ENCODE results near the gene MSI2.

GRCh38 chr17:57697197-57697596, 440.9 kb downstream of the MSI2 start:
- no peak for TF ChIP-seq PATZ1 (CRISPR knock-in tag; IDR thresholded peaks at IDR 0.05; ENCODE audit: borderline replicate concordance)
- TF ChIP-seq ZFP3 (CRISPR knock-in tag; IDR thresholded peaks at IDR 0.05): no peak
- TF ChIP-seq SNAI2 (CRISPR knock-in tag; IDR thresholded peaks at IDR 0.05): no peak
